Measurements from ENCODE around the gene CHURC1. TPM values are rescaled to one million over a fixed set of nuclear protein-coding genes. Genes with fewer than 3 reads are reported as not detected.
A peak's percentile ranks its signal among the peaks of the same experiment; 100 is the strongest.

The CHURC1 gene
- polyA plus RNA-seq, 1 donor (not counting 4 experiments of a cell fraction or from before 2014, with no cell fraction given) = 126 TPM

DNA sequence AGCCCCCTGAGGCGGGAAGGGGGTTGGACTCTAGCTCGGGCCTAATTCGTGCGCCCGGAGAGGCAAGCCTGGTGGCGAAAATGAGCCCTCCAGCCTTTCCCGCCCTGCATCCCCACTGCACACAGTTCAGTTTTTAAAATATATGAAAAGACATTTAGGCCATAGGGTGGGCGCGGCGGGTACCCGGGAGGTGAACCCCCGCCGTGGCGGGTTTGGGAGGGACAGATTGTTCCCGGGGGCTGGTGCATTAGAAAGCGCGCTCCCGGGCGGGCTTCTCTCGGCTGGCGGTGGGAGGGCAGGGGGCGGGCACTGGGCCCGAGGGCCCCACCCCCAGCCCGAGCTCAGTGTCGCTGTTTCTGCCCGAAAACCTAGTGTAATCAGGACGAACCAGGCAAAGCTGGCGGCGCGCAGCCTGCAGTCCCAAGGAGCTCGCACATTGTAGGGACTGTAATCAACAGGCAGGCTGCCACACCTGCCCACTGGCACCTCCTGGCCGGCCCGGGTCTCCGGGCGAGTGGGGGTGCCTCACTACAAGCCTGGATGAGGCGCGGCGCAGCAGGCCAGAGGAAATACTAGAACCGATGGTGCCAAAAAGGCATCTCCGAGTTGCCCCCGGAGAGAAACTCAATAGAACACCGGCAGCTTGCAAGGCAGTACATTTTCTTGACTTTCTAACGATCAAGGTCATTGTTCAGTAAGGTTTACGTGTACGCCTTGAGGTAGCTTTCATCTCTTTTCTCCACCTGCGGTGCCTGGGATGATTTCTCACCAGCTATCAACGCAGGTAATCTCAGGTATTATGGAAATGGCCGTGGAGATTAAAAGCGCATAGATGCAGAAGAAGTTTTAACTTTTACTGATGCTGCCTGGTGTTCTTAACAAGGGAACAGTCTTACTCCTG, 33.8 kb upstream of the CHURC1 start:
- DNase-seq (ENCODE audit: low read depth, low spot score) = no peak
- peak; percentile 52 for FAIRE-seq
- TF ChIP-seq, protein P1, sequence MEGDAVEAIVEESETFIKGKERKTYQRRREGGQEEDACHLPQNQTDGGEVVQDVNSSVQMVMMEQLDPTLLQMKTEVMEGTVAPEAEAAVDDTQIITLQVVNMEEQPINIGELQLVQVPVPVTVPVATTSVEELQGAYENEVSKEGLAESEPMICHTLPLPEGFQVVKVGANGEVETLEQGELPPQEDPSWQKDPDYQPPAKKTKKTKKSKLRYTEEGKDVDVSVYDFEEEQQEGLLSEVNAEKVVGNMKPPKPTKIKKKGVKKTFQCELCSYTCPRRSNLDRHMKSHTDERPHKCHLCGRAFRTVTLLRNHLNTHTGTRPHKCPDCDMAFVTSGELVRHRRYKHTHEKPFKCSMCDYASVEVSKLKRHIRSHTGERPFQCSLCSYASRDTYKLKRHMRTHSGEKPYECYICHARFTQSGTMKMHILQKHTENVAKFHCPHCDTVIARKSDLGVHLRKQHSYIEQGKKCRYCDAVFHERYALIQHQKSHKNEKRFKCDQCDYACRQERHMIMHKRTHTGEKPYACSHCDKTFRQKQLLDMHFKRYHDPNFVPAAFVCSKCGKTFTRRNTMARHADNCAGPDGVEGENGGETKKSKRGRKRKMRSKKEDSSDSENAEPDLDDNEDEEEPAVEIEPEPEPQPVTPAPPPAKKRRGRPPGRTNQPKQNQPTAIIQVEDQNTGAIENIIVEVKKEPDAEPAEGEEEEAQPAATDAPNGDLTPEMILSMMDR (optimal IDR thresholded peaks at IDR 0.05 in 1 of 3, IDR thresholded peaks at IDR 0.05 in 1 of 3, conservative IDR thresholded peaks at IDR 0.05 in 1 of 3; ENCODE audit: extremely low read depth in 1 of 3, insufficient read depth in 2 of 3, low read length in 3 of 3) = no peak
- TF ChIP-seq EZH2 (IDR thresholded peaks at IDR 0.05; ENCODE audit: low read length) = peak; percentile 73
- Histone ChIP-seq H3K4me2 (ENCODE audit: control insufficient read depth, extremely low read depth, insufficient read depth, low read depth, low read length) (peak overlapping the region; percentile 77), H3K27me3 (ENCODE audit: control insufficient read depth, extremely low read depth, insufficient read depth, low read length) (peaks cover 59% of the 10 kb centered on the region), H3K36me3 (ENCODE audit: control insufficient read depth in 2 of 2, extremely low read depth in 1 of 2, insufficient read depth in 2 of 2, low read length in 2 of 2) (no peaks in the 10 kb centered on the region), H3K9me3 (ENCODE audit: control insufficient read depth, low read depth, low read length) (no peaks in the 10 kb centered on the region), H3K4me3 (ENCODE audit: control insufficient read depth in 2 of 3, extremely low read depth in 1 of 3, insufficient read depth in 2 of 3, low read depth in 1 of 3, low read length in 3 of 3) (peak overlapping the region; percentile 4 to 61 (median 43)), H3K9me1 (ENCODE audit: control insufficient read depth, extremely low read depth, insufficient read depth, low read length) (no peaks in the 10 kb centered on the region), H4K20me1 (ENCODE audit: control insufficient read depth, extremely low read depth, insufficient read depth, low read length) (no peaks in the 10 kb centered on the region), H2AFZ (ENCODE audit: control insufficient read depth, low read length) (no peak overlapping the region), H3K9ac (ENCODE audit: control insufficient read depth, extremely low read depth, insufficient read depth, low read length) (no peak overlapping the region), H3K79me2 (ENCODE audit: control insufficient read depth, insufficient read depth, low read length) (no peaks in the 10 kb centered on the region), H3K4me1 (ENCODE audit: control insufficient read depth, extremely low read depth, insufficient read depth, low read length) (peaks cover 4% of the 10 kb centered on the region), H3K27ac (ENCODE audit: control insufficient read depth, insufficient read depth, low read length) (no peak overlapping the region)
- dilution Hi-C loops (cut with MboI; ENCODE audit: extremely low pct_ligation_motif_present, low sequenced_read_pairs) = no loop called here

DNA sequence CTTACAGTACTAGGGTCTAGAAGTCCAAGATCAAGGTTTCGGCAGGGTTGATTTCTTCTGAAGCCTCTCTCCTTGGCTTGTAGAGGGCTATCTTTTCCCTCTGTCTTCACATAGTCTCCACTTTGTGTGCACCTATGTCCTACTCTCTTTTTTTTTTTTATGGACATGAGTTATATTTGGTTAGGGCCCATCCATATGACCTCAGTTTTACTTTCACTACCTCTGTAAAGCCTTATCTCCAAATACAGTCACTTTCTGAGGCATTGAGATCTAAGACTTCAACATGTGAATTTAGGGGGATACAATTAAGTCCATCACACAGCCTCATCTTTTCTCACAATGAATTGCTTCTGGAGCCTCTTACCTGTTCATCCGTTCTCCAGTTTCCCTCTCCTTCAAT, 28.7 kb upstream of the CHURC1 start:
- H3K9ac ChIP-seq (ENCODE audit: control insufficient read depth, extremely low read depth, insufficient read depth, low read length) = no peak overlapping the region
- dilution Hi-C loops (cut with MboI; ENCODE audit: extremely low pct_ligation_motif_present, low sequenced_read_pairs) = no loop called here

More for the DNA sequence above, 28.7 kb upstream of the CHURC1 start:
- H3K27me3 ChIP-seq (ENCODE audit: control insufficient read depth, extremely low read depth, insufficient read depth, low read length) = peaks cover 31% of the 10 kb centered on the region
- no peaks in the 10 kb centered on the region for H3K9me1 ChIP-seq (ENCODE audit: control insufficient read depth, extremely low read depth, insufficient read depth, low read length)
- H3K9me3 ChIP-seq (ENCODE audit: control insufficient read depth, low read depth, low read length) = no peaks in the 10 kb centered on the region
- no peak overlapping the region for H3K4me2 ChIP-seq (ENCODE audit: control insufficient read depth, extremely low read depth, insufficient read depth, low read depth, low read length)
- H4K20me1 ChIP-seq (ENCODE audit: control insufficient read depth, extremely low read depth, insufficient read depth, low read length) = no peaks in the 10 kb centered on the region
- no peak for DNase-seq (ENCODE audit: low read depth, low spot score)
- no peaks in the 10 kb centered on the region for H3K79me2 ChIP-seq (ENCODE audit: control insufficient read depth, insufficient read depth, low read length)
- no peak overlapping the region for H3K4me3 ChIP-seq (ENCODE audit: control insufficient read depth in 2 of 3, extremely low read depth in 1 of 3, insufficient read depth in 2 of 3, low read depth in 1 of 3, low read length in 3 of 3)
- TF ChIP-seq, protein P1 (optimal IDR thresholded peaks at IDR 0.05 in 1 of 3, IDR thresholded peaks at IDR 0.05 in 1 of 3, conservative IDR thresholded peaks at IDR 0.05 in 1 of 3; ENCODE audit: extremely low read depth in 1 of 3, insufficient read depth in 2 of 3, low read length in 3 of 3) = no peak
- TF ChIP-seq EZH2 (IDR thresholded peaks at IDR 0.05; ENCODE audit: low read length) = no peak
- no peak overlapping the region for H2AFZ ChIP-seq (ENCODE audit: control insufficient read depth, low read length)
- no peak for FAIRE-seq
- H3K4me1 ChIP-seq (ENCODE audit: control insufficient read depth, extremely low read depth, insufficient read depth, low read length) = peaks cover 3% of the 10 kb centered on the region
- H3K36me3 ChIP-seq (ENCODE audit: control insufficient read depth in 2 of 2, extremely low read depth in 1 of 2, insufficient read depth in 2 of 2, low read length in 2 of 2) = no peaks in the 10 kb centered on the region
- no peak overlapping the region for H3K27ac ChIP-seq (ENCODE audit: control insufficient read depth, insufficient read depth, low read length)

Data from keratinocyte (primary cell).